HepG2 (cell line): Measurements from ENCODE around the gene SARNP. TPM values are rescaled to one million over a fixed set of nuclear protein-coding genes. Genes with fewer than 3 reads are reported as not detected.
A peak's percentile ranks its signal among the peaks of the same experiment; 100 is the strongest.

Experiments
- BRF2 ChIP-seq: sonication (generic); formaldehyde crosslinking; IDR thresholded peaks from 2 replicates; pipeline ENCODE4 v1.8.1; 2022; ENCODE audit warnings: mild to moderate bottlenecking, missing genetic modification reagents
- ELF1 ChIP-seq: sonication (generic); formaldehyde crosslinking; IDR thresholded peaks from 2 replicates; pipeline ENCODE4 v1.4.0; 2020; ENCODE audit warnings: missing genetic modification reagents
- ETS1 ChIP-seq: sonication (generic); formaldehyde crosslinking; IDR thresholded peaks from 2 replicates; pipeline ENCODE4 v1.4.0; 2020; ENCODE audit warnings: missing genetic modification reagents
- HDAC2 ChIP-seq: sonication (generic); formaldehyde crosslinking; IDR thresholded peaks from 2 replicates; pipeline ENCODE4 v1.4.0; 2020; ENCODE audit warnings: missing genetic modification reagents
- HNF4A ChIP-seq: sonication (generic); formaldehyde crosslinking; IDR thresholded peaks from 2 replicates; pipeline ENCODE4 v1.4.0; 2020; ENCODE audit warnings: missing genetic modification reagents
- HNF4G ChIP-seq, 2 experiments: sonication (generic) in 1 of 2; formaldehyde crosslinking in 1 of 2; IDR thresholded peaks; 2 replicates each; pipeline versions ENCODE4 v1.4.0 to v1.6.1; 2011 to 2020; ENCODE audit warnings: borderline replicate concordance in 2 of 2, low read depth in 2 of 2, mild to moderate bottlenecking in 2 of 2, low read length in 1 of 2, missing genetic modification reagents in 1 of 2, moderate library complexity in 1 of 2
- IRX3 ChIP-seq: sonication (generic); formaldehyde crosslinking; IDR thresholded peaks from 2 replicates; pipeline ENCODE4 v1.8.1; 2023; ENCODE audit warnings: mild to moderate bottlenecking, low read depth, missing genetic modification reagents, borderline replicate concordance
- KLF12 ChIP-seq: sonication (generic); formaldehyde crosslinking; IDR thresholded peaks from 2 replicates; pipeline ENCODE4 v1.4.0; 2020; ENCODE audit warnings: missing genetic modification reagents, borderline replicate concordance
- MIER2 ChIP-seq: IDR thresholded peaks from 2 replicates; pipeline ENCODE4 v1.6.1; 2016; ENCODE audit warnings: missing biosample characterization, missing genetic modification reagents
- MIER3 ChIP-seq: IDR thresholded peaks from 2 replicates; pipeline ENCODE4 v1.6.1; 2016; ENCODE audit warnings: missing compliant biosample characterization, borderline replicate concordance
- NFKB2 ChIP-seq: sonication (generic); formaldehyde crosslinking; IDR thresholded peaks from 2 replicates; pipeline ENCODE4 v1.4.0; 2020; ENCODE audit warnings: missing genetic modification reagents, borderline replicate concordance
- PHF20 ChIP-seq: sonication (generic); formaldehyde crosslinking; IDR thresholded peaks from 2 replicates; pipeline ENCODE4 v1.5.0; 2020; ENCODE audit warnings: mild to moderate bottlenecking, missing genetic modification reagents
- SALL2 ChIP-seq: sonication (generic); formaldehyde crosslinking; IDR thresholded peaks from 2 replicates; pipeline ENCODE4 v1.8.1; 2023; ENCODE audit warnings: mild to moderate bottlenecking, missing genetic modification reagents, inconsistent platforms
- TFE3 ChIP-seq: IDR thresholded peaks from 2 replicates; pipeline ENCODE4 v1.6.1; 2016
- THRA ChIP-seq: sonication (generic); formaldehyde crosslinking; IDR thresholded peaks from 2 replicates; pipeline ENCODE4 v1.4.0; 2020; ENCODE audit warnings: missing genetic modification reagents, borderline replicate concordance
- ZNF121 ChIP-seq: sonication (generic); formaldehyde crosslinking; IDR thresholded peaks from 2 replicates; pipeline ENCODE4 v1.5.0; 2020; ENCODE audit warnings: mild to moderate bottlenecking, missing genetic modification reagents
- ZNF367 ChIP-seq: sonication (generic); formaldehyde crosslinking; IDR thresholded peaks from 2 replicates; pipeline ENCODE4 v1.4.0; 2020; ENCODE audit warnings: missing genetic modification reagents, borderline replicate concordance
- ZNF639 ChIP-seq: conservative IDR thresholded peaks from 2 replicates; pipeline ENCODE4 v1.6.1; 2018; ENCODE audit warnings: missing genetic modification reagents
- ZNF678 ChIP-seq: sonication (generic); formaldehyde crosslinking; IDR thresholded peaks from 2 replicates; pipeline ENCODE4 v1.4.0; 2020; ENCODE audit warnings: mild to moderate bottlenecking, missing genetic modification reagents
- polyA plus RNA-seq, 8 experiments: library from polyadenylated mRNA; depleted of rRNA in 3 of 8; stranded (reverse) in 7 of 8; unstranded in 1 of 8; fragments of >200 nt; fragmentation: Illumina TruSeq in 4 of 8; extraction: Trizol in 4 of 8; gene quantifications; 2 replicates each; pipeline versions ENCODE4 v1.2.1 to v1.2.3, GENCODE V29; 2011 to 2016; ENCODE audit warnings: low read depth in 4 of 8, missing spikeins in 1 of 8, mixed read lengths in 1 of 8; ENCODE audit not compliant: insufficient read depth in 1 of 8
- total RNA-seq, 5 experiments: library from RNA; depleted of rRNA; stranded (reverse); fragments of >200 nt; fragmentation: Illumina TruSeq; extraction: Trizol; gene quantifications; 2 replicates each; pipeline ENCODE4 v1.2.3, GENCODE V29; 2016; ENCODE audit warnings: low read depth in 1 of 5

SARNP gene
- total and polyA plus RNA-seq, 2 of the 13 experiments (the other 11 are each of a cell fraction or from before 2014, with no cell fraction given), result 59.0 to 95.4 TPM

- TF ChIP-seq TFE3 (CRISPR knock-in tag) (no peak), IRX3 (no peak), HDAC2 (peak; percentile 33; the same call in 1 of the 2 replicates), ETS1 (no peak), PHF20 (CRISPR knock-in tag) (0 out of 2 replicates have a peak, but pooled peaks have one; percentile 22), ZNF121 (CRISPR knock-in tag) (0 out of 2 replicates have a peak, but pooled peaks have one; percentile 23), HNF4A (CRISPR knock-in tag) (peak; percentile 40; the same call in 1 of the 2 replicates), ZNF367 (CRISPR knock-in tag) (no peak), MIER3 (CRISPR knock-in tag) (no peak), MIER2 (CRISPR knock-in tag) (peak; percentile 38; the same call in 1 of the 2 replicates), NFKB2 (CRISPR knock-in tag) (no peak), BRF2 (CRISPR knock-in tag) (no peak), ZNF678 (CRISPR knock-in tag) (no peak), KLF12 (CRISPR knock-in tag) (no peak), SALL2 (CRISPR knock-in tag) (no peak), ELF1 (0 out of 2 replicates have a peak, but pooled peaks have one; percentile 32), HNF4G (IDR thresholded peaks at IDR 0.05; ENCODE audit: borderline replicate concordance, low read depth, low read length) (no peak), HNF4G (CRISPR knock-in tag; IDR thresholded peaks at IDR 0.05; ENCODE audit: borderline replicate concordance, low read depth) (no peak), THRA (CRISPR knock-in tag) (0 out of 2 replicates have a peak, but pooled peaks have one; percentile 26), ZNF639 (CRISPR knock-in tag) (no peak)
Observed at GRCh38 chr12:55736780-55737580, 80.5 kb downstream of the SARNP start (continued).
